ENCODE results near the gene DNAJB13. TPM values are rescaled to one million over a fixed set of nuclear protein-coding genes. Genes with fewer than 3 reads are reported as not detected.
A peak's percentile ranks its signal among the peaks of the same experiment; 100 is the strongest.

Gene DNAJB13
- total RNA-seq, 1 experiment from 2014 or later = 0.79 TPM

GRCh38 chr11:74014880-74015279 lies 64.1 kb downstream of the DNAJB13 start:
- Histone ChIP-seq H3K4me3 (no peak overlapping the region), H3K9me3 (no peaks in the 10 kb centered on the region), H3K27me3 (no peaks in the 10 kb centered on the region), H3K36me3 (no peaks in the 10 kb centered on the region)
- no peak for DNase-seq

GRCh38 chr11:74015919-74016684 lies 65.3 kb downstream of the DNAJB13 start:
- no peaks in the 10 kb centered on the region for H3K9me3 ChIP-seq
- H3K4me3 ChIP-seq = no peak overlapping the region
- no peaks in the 10 kb centered on the region for H3K27me3 ChIP-seq
- no peak for DNase-seq
- no peaks in the 10 kb centered on the region; the same call in 1 of the 2 replicates for H3K36me3 ChIP-seq

GRCh38 chr11:74017631-74018030 lies 66.8 kb downstream of the DNAJB13 start:
- Histone ChIP-seq H3K9me3 (no peaks in the 10 kb centered on the region), H3K36me3 (no peaks in the 10 kb centered on the region; the same call in 1 of the 2 replicates), H3K4me3 (no peak overlapping the region), H3K27me3 (no peaks in the 10 kb centered on the region)
- DNase-seq = no peak

- H3K4me3 ChIP-seq = no peak overlapping the region
Measured at GRCh38 chr11:74018331-74019005, 67.6 kb downstream of the DNAJB13 start.

GRCh38 chr11:74019104-74019738 lies 68.4 kb downstream of the DNAJB13 start:
- no peak for DNase-seq

More at GRCh38 chr11:74018331-74019005, 67.6 kb downstream of the DNAJB13 start:
- H3K9me3 ChIP-seq = no peaks in the 10 kb centered on the region
- no peaks in the 10 kb centered on the region; the same call in 1 of the 2 replicates for H3K36me3 ChIP-seq
- no peaks in the 10 kb centered on the region for H3K27me3 ChIP-seq
- DNase-seq = peak; percentile 96

GRCh38 chr11:74019860-74020259 lies 69.0 kb downstream of the DNAJB13 start:
- peak; percentile 61 for DNase-seq
- Histone ChIP-seq H3K27me3 (no peaks in the 10 kb centered on the region), H3K9me3 (no peaks in the 10 kb centered on the region), H3K4me3 (no peak overlapping the region), H3K36me3 (peaks cover 2% of the 10 kb centered on the region; the same call in 1 of the 2 replicates)

More at GRCh38 chr11:74019104-74019738, 68.4 kb downstream of the DNAJB13 start:
- Histone ChIP-seq H3K4me3 (no peak overlapping the region), H3K27me3 (no peaks in the 10 kb centered on the region), H3K36me3 (no peaks in the 10 kb centered on the region; the same call in 1 of the 2 replicates), H3K9me3 (no peaks in the 10 kb centered on the region)

Other genes with a start within 250 kb of the DNAJB13 start
- gene RAB6A, start 190.0 kb upstream of the DNAJB13 start, total RNA-seq (2014; rRNA removed; shearing (Covaris generic); ENCODE audit: low replicate concordance) = 69.1 and 72.2 TPM in 2 replicates
- 48.6 and 52.0 TPM in 2 replicates for gene MRPL48, start 163.2 kb upstream of the DNAJB13 start, total RNA-seq (2014; rRNA removed; shearing (Covaris generic); ENCODE audit: low replicate concordance)
- 72.3 and 74.8 TPM in 2 replicates for gene COA4, start 74.2 kb upstream of the DNAJB13 start, total RNA-seq (2014; rRNA removed; shearing (Covaris generic); ENCODE audit: low replicate concordance)
- gene PAAF1, start 74.0 kb upstream of the DNAJB13 start, total RNA-seq (2014; rRNA removed; shearing (Covaris generic); ENCODE audit: low replicate concordance) = 9.8 and 12.1 TPM in 2 replicates
- 2.3 TPM in 1 of 2 replicates, not detected in the other for gene UCP2, start 31.8 kb downstream of the DNAJB13 start, total RNA-seq (2014; rRNA removed; shearing (Covaris generic); ENCODE audit: low replicate concordance)
- not detected in 2 replicates for gene UCP3, start 58.1 kb downstream of the DNAJB13 start, total RNA-seq (2014; rRNA removed; shearing (Covaris generic); ENCODE audit: low replicate concordance)
- 5.8 and 7.8 TPM in 2 replicates for gene C2CD3, start 220.0 kb downstream of the DNAJB13 start, total RNA-seq (2014; rRNA removed; shearing (Covaris generic); ENCODE audit: low replicate concordance)
- 29.0 and 31.6 TPM in 2 replicates for gene PPME1, start 220.3 kb downstream of the DNAJB13 start, total RNA-seq (2014; rRNA removed; shearing (Covaris generic); ENCODE audit: low replicate concordance)

Data from MG63 (cell line).